A673 (cell line): ENCODE data around the gene TAOK3. TPM values are rescaled to one million over a fixed set of nuclear protein-coding genes. Genes with fewer than 3 reads are reported as not detected.
A peak's percentile ranks its signal among the peaks of the same experiment; 100 is the strongest.

Experiments
- BruUV-seq: library from RNA; stranded (reverse); fragments of 400-500 nt; replicated peaks from 2 replicates; lab custom pipeline; 2021; lab: Mats Ljungman, UMichigan
- CTCF ChIA-PET: fragments of 300-600 bp; sonication (Branson Sonifier 250); formaldehyde crosslinking; loops from one replicate; lab custom pipeline; 2022; ENCODE audit warnings: antibody characterized with exemption; lab: Charles Lee
- POLR2A ChIA-PET: fragments of 300-600 bp; sonication (Branson Sonifier 250); formaldehyde crosslinking; loops from one replicate; lab custom pipeline; 2022; ENCODE audit warnings: antibody characterized with exemption; ENCODE audit not compliant: low non-redundant PET; lab: Charles Lee
- DNase-seq: peaks from one replicate; pipeline ENCODE4 v3.0.0-alpha.2; 2015; ENCODE audit warnings: low spot score
- H3K27ac ChIP-seq: fragments of 200-600 bp; sonication (generic); 2 replicates; pipeline ENCODE4 v1.5.1; 2016; ENCODE audit warnings: mixed run types, low read depth, mild to moderate bottlenecking, mixed read lengths, antibody characterized with exemption, low read length; ENCODE audit not compliant: poor library complexity, severe bottlenecking
- H3K27me3 ChIP-seq: fragments of 200-600 bp; sonication (generic); replicated peaks from 2 replicates; pipeline ENCODE4 v1.6.1; 2017; ENCODE audit warnings: mixed run types, low read depth, mild to moderate bottlenecking, mixed read lengths, antibody characterized with exemption, low read length; ENCODE audit not compliant: insufficient read depth, poor library complexity
- H3K36me3 ChIP-seq: fragments of 200-600 bp; sonication (generic); 2 replicates; pipeline ENCODE4 v1.6.1; 2016; ENCODE audit warnings: mixed run types, mild to moderate bottlenecking, mixed read lengths, antibody characterized with exemption, low read length; ENCODE audit not compliant: insufficient read depth, poor library complexity, severe bottlenecking
- H3K4me1 ChIP-seq: fragments of 200-600 bp; sonication (generic); 2 replicates; pipeline ENCODE4 v1.6.1; 2017; ENCODE audit warnings: mixed run types, mild to moderate bottlenecking, mixed read lengths, antibody characterized with exemption, low read length; ENCODE audit not compliant: insufficient read depth, poor library complexity, severe bottlenecking
- H3K4me3 ChIP-seq: fragments of 200-600 bp; sonication (generic); 2 replicates; pipeline ENCODE4 v1.5.1; 2016; ENCODE audit warnings: low read depth, mixed run types, mild to moderate bottlenecking, mixed read lengths, low read length; ENCODE audit not compliant: poor library complexity, severe bottlenecking
- H3K9me3 ChIP-seq: fragments of 200-600 bp; sonication (generic); 2 replicates; pipeline ENCODE4 v1.6.1; 2016; ENCODE audit warnings: mixed run types, low read depth, mild to moderate bottlenecking, mixed read lengths, antibody characterized with exemption, low read length; ENCODE audit not compliant: poor library complexity, severe bottlenecking
- EZH2 ChIP-seq: fragments of 200-600 bp; sonication (generic); IDR thresholded peaks from 2 replicates; pipeline ENCODE4 v1.6.1; 2017; ENCODE audit warnings: borderline replicate concordance, low read depth, mild to moderate bottlenecking, mixed read lengths, antibody characterized with exemption, low read length; ENCODE audit not compliant: poor library complexity, severe bottlenecking
- intact Hi-C: fragments of 100-400 bp; cut with micrococcal nuclease; formaldehyde crosslinking; loops from one replicate; pipeline ENCODE4 v1.10.0; 2022; ENCODE audit not compliant: unreplicated experiment
- total RNA-seq: library from RNA; stranded (reverse); gene quantifications from 2 replicates; pipeline ENCODE4 v1.2.3, GENCODE V29; 2021
- TF ChIP-seq, protein P1 (sequence below): fragments of 300-800, 200-600 bp; sonication (generic); conservative IDR thresholded peaks from 2 replicates; pipeline ENCODE4 v1.5.1; 2017; ENCODE audit warnings: low read depth, mild to moderate bottlenecking, antibody characterized with exemption, low read length, moderate library complexity, mixed read lengths

The TAOK3 gene
- total RNA-seq, 1 experiment from 2014 or later, result 48.9 TPM

DNA sequence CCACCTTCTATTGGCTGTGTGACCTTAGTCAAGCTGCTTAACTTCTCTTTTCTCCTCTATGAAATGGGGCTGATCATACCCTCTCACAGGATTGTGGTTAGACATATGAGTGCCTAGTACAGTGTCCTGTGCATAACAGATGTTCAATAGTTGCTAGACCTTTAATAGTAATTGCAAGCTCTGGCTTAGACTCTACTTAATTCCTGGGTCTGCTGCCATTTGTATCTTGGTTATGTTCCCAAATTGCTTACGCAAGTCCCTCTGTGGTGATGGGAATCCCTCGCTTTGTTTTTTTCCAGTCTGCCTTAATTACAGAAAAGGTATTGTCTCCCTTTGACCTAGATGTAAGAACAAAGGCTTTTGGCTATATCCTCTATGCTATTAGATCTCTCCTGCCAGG is 18.7 kb upstream of the TAOK3 start:
- intact Hi-C loops, result no loop called here
- ChIA-PET CTCF (no interaction called here), POLR2A (no interaction called here)
- H3K9me3 ChIP-seq, result no peaks in the 10 kb centered on the region
- H3K27ac ChIP-seq, result no peak overlapping the region
- BruUV-seq, result no TSS peak
- peaks cover 57% of the 10 kb centered on the region for H3K36me3 ChIP-seq
- DNase-seq, result no peak
- no peak overlapping the region for H3K4me3 ChIP-seq
- H3K4me1 ChIP-seq, result no peaks in the 10 kb centered on the region
- TF ChIP-seq, protein P1, sequence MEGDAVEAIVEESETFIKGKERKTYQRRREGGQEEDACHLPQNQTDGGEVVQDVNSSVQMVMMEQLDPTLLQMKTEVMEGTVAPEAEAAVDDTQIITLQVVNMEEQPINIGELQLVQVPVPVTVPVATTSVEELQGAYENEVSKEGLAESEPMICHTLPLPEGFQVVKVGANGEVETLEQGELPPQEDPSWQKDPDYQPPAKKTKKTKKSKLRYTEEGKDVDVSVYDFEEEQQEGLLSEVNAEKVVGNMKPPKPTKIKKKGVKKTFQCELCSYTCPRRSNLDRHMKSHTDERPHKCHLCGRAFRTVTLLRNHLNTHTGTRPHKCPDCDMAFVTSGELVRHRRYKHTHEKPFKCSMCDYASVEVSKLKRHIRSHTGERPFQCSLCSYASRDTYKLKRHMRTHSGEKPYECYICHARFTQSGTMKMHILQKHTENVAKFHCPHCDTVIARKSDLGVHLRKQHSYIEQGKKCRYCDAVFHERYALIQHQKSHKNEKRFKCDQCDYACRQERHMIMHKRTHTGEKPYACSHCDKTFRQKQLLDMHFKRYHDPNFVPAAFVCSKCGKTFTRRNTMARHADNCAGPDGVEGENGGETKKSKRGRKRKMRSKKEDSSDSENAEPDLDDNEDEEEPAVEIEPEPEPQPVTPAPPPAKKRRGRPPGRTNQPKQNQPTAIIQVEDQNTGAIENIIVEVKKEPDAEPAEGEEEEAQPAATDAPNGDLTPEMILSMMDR, result no peak
- no peak for TF ChIP-seq EZH2
- no peaks in the 10 kb centered on the region for H3K27me3 ChIP-seq

DNA sequence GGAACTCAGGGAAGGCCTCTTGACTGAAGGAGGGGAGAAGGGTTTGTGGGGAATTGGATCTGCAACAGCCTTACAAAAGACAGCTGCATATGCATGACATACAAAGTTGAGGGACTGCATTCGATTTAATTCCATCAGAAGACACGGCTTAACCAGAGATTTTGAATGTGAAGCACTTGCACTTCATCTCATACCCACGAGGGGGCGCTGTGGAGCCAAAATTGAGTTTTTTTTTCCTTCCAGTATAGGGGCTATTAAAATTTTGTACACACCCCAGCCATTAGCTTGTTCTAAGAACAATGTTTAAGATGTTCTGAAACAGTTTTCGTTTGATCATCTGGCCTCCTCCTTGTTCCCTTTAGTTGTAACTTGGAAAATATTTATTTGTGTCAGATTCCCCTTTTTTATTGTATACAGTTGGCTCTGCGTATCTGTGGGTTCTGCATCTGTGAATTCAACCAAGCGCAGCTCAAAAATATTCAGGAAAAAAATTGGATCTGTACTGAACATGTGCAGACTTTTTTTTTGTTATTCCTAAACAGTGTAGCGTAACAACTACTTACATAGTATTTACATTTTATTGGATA is 5.3 kb upstream of the TAOK3 start:
- intact Hi-C loops, result loop anchor here (2.0 to 5.0 kb wide), 4 partner anchors 47 to 506 kb away; partner anchors contain the start of gene WSB2
- peak overlapping the region; percentile 94 for H3K4me3 ChIP-seq
- H3K36me3 ChIP-seq, result peaks cover 24% of the 10 kb centered on the region
- TF ChIP-seq, protein P1, result peak; percentile 93
- TF ChIP-seq EZH2, result no peak
- H3K9me3 ChIP-seq, result no peaks in the 10 kb centered on the region
- peak; percentile 86 for DNase-seq
- CTCF ChIA-PET, result interaction anchor here (0.6 to 3.4 kb wide), 7 partner anchors 9 to 1186 kb away, joined by 3 to 30 read pairs (median 3); no protein-coding TSS in a partner anchor
- no peaks in the 10 kb centered on the region for H3K27me3 ChIP-seq
- peaks cover 18% of the 10 kb centered on the region for H3K4me1 ChIP-seq
- POLR2A ChIA-PET, result no interaction called here
- no TSS peak for BruUV-seq
- peak overlapping the region; percentile 99 for H3K27ac ChIP-seq

DNA sequence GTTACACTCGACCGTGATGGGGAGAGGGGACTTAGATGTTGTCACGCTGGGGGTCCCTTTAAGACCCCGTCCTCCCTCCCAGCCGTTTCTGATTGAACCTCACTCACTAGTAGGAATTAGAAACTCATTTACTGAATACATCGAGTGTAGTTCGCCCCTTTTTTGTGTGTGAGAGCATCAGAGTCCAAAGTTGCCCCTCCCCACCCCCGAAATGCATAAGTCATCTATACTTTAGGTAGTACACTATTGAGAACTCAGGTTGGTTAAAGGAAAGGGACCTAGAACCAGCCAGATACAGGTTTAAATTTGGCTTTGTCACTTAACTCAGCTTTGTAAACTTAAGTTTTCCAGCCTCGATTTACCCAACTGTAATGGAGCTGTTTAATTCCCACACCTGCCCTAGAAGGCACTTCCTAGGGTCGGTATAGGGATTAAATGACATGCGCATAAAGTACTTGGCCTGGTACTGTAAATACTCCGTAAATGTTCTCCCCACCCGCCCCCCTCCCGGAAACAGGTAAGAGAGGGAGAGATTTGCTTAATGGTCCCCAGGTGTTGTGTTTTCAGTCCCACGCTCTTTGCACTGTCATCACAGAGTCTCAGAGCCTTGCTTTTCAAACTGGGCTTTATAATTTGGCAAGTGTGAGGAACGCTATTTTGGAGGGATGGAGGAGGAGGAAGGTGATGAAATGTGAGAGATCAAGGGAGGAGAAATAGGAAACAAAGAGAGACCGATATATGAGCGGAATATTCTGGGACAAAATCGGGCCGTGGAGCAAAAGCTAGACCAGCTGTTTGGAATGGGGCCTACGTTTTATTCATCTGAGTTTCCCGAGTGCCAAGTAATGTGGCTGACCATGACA is 4.5 kb upstream of the TAOK3 start:
- no peaks in the 10 kb centered on the region for H3K9me3 ChIP-seq
- peak overlapping the region; percentile 99 for H3K27ac ChIP-seq
- intact Hi-C loops, result loop anchor here (2.0 to 5.0 kb wide), 4 partner anchors 46 to 505 kb away; partner anchors contain the start of gene WSB2
- CTCF ChIA-PET, result interaction anchor here (0.5 to 3.4 kb wide), 7 partner anchors 77 to 1121 kb away, joined by 3 to 30 read pairs (median 3); no protein-coding TSS in a partner anchor
- H3K4me1 ChIP-seq, result peaks cover 18% of the 10 kb centered on the region
- H3K36me3 ChIP-seq, result peaks cover 24% of the 10 kb centered on the region
- TSS peak; percentile 31 for BruUV-seq
- DNase-seq, result no peak
- TF ChIP-seq EZH2, result no peak
- TF ChIP-seq, protein P1, result no peak
- peak overlapping the region; percentile 94 for H3K4me3 ChIP-seq
- no peaks in the 10 kb centered on the region for H3K27me3 ChIP-seq
- POLR2A ChIA-PET, result no interaction called here
